Spleen (tissue), 11 donors: ENCODE measurements around the gene RAET1G. TPM values are rescaled to one million over a fixed set of nuclear protein-coding genes. Genes with fewer than 3 reads are reported as not detected.
"Not testable (repeated sequence)": the region's sequence is repeated elsewhere in the genome, so short reads cannot be mapped to it uniquely, and the experiment has no call there.

Source experiments
- DNase-seq: peaks from one replicate; pipeline ENCODE4 v3.0.0-alpha.2; 2020
- H3K27ac ChIP-seq, 8 donors: fragments of 200-600 bp; sonication (generic) in 7 of 8; 1 replicate in 4 of 8; 2 replicates in 4 of 8; pipeline versions ENCODE4 v1.5.0 to v1.8.0; 2016 to 2021; ENCODE audit warnings: inconsistent platforms in 4 of 8, mild to moderate bottlenecking in 4 of 8, moderate library complexity in 1 of 8
- H3K27me3 ChIP-seq, 7 donors: fragments of 200-600 bp; sonication (generic) in 6 of 7; replicated peaks in 1 of 7; 1 replicate in 4 of 7; 2 replicates in 3 of 7; pipeline versions ENCODE4 v1.5.0 to v1.8.0; 2016 to 2021; ENCODE audit warnings: inconsistent platforms in 3 of 7, mild to moderate bottlenecking in 1 of 7
- H3K36me3 ChIP-seq, 6 donors: fragments of 200-600 bp; sonication (generic) in 5 of 6; 1 replicate in 4 of 6; 2 replicates in 2 of 6; pipeline versions ENCODE4 v1.5.0 to v1.8.0; 2016 to 2021; ENCODE audit warnings: inconsistent platforms in 2 of 6
- H3K4me1 ChIP-seq, 6 donors: fragments of 200-600 bp; sonication (generic) in 5 of 6; 1 replicate in 3 of 6; 2 replicates in 3 of 6; pipeline versions ENCODE4 v1.5.0 to v1.8.0; 2016 to 2021; ENCODE audit warnings: inconsistent platforms in 3 of 6
- H3K4me3 ChIP-seq, 8 donors: fragments of 200-600 bp; sonication (generic) in 7 of 8; 1 replicate in 4 of 8; 2 replicates in 4 of 8; pipeline versions ENCODE4 v1.5.0 to v1.8.0; 2016 to 2021; ENCODE audit warnings: inconsistent platforms in 4 of 8, mild to moderate bottlenecking in 4 of 8, moderate library complexity in 2 of 8
- H3K9me3 ChIP-seq, 8 donors: fragments of 200-600 bp; sonication (generic) in 7 of 8; 1 replicate in 4 of 8; 2 replicates in 4 of 8; pipeline versions ENCODE4 v1.5.0 to v1.8.0; 2016 to 2021; ENCODE audit warnings: inconsistent platforms in 4 of 8
- POLR2A ChIP-seq, 3 donors: fragments of 450-650 bp; IDR thresholded peaks; one replicate each; pipeline ENCODE4 v1.5.1; 2017; ENCODE audit warnings: antibody characterized with exemption in 3 of 3, mild to moderate bottlenecking in 1 of 3
- POLR2AphosphoS5 ChIP-seq, 3 donors: sonication (generic); formaldehyde crosslinking; IDR thresholded peaks; one replicate each; pipeline ENCODE4 v1.5.1; 2017; ENCODE audit warnings: antibody characterized with exemption in 3 of 3
- WGBS, 5 donors: extraction: QIAGEN DNeasy Blood & Tissue Kit in 3 of 5; methylation state at CpG; one replicate each; pipeline versions ENCODE4 v1.1.5 to v1.1.7; 2013 to 2018; 5-methylcytosine and 5-hydroxymethylcytosine counted together
- intact Hi-C: fragments of 100-400 bp; cut with DNase I; formaldehyde crosslinking; loops from one replicate; pipeline ENCODE4 v1.15.0; 2023; ENCODE audit warnings: low total_unique reads
- polyA plus RNA-seq, 3 donors: library from polyadenylated mRNA; stranded (reverse); fragments of 200-250 nt; gene quantifications; one replicate each; pipeline ENCODE4 v1.2.1, GENCODE V29; 2013
- total RNA-seq, 7 donors: library from RNA; depleted of rRNA in 3 of 7; stranded (reverse); fragments of >200 nt in 3 of 7; fragmentation: NEBNext Ultra II Directional in 4 of 7; extraction: Animal tissue kit (Norgen Biotek cat#: 25700) in 4 of 7; gene quantifications; one replicate each; pipeline versions ENCODE4 v1.1.0 to v1.2.1, GENCODE V29; 2016 to 2021
- TF ChIP-seq, protein P1 (sequence below), 11 experiments: fragments of 200-600 bp in 7 of 11; fragments of 450-650 bp in 4 of 11; sonication (generic) in 4 of 11; IDR thresholded peaks in 8 of 11; conservative IDR thresholded peaks in 3 of 11; 1 replicate in 7 of 11; 2 replicates in 4 of 11; pipeline versions ENCODE4 v1.4.0 to v1.8.0; 2016 to 2021; ENCODE audit warnings: antibody characterized with exemption in 11 of 11, inconsistent platforms in 4 of 11, mild to moderate bottlenecking in 1 of 11
- donor health status: healthy with polysubstance abuse.
- donor health status: DM: no; HTN: no; CAD: no; lungs with moderate emphysema.
- donor health status: DM: no; HTN: no; CAD: no.
- donor health status: Bipolar disorder and iron deficiency.
- donor health status: healthy.
- donor health status: DM: no; HTN: no; CAD: no.
- donor health status: DM: yes; HTN: yes; CAD: no.

RAET1G gene
- total and polyA plus RNA-seq, 10 donors = 0.09 to 1.2 TPM; not detected in 8

GRCh38 chr6:149929422-149929821, 6.5 kb upstream of the RAET1G start:
- peaks cover 0 to 98% (median 44%) of the 10 kb centered on the region in 7 donors for H3K27me3 ChIP-seq
- no peaks in the 10 kb centered on the region for H3K36me3 ChIP-seq
- H3K4me3 ChIP-seq = no peak overlapping the region
- 4 to 10% (median 7%) methylated on average over 3 of the region's 3 CpGs for WGBS, 5 donors
- no peak for TF ChIP-seq POLR2A (IDR thresholded peaks at IDR 0.05)
- no peak for TF ChIP-seq POLR2AphosphoS5 (IDR thresholded peaks at IDR 0.05)
- TF ChIP-seq, protein P1, sequence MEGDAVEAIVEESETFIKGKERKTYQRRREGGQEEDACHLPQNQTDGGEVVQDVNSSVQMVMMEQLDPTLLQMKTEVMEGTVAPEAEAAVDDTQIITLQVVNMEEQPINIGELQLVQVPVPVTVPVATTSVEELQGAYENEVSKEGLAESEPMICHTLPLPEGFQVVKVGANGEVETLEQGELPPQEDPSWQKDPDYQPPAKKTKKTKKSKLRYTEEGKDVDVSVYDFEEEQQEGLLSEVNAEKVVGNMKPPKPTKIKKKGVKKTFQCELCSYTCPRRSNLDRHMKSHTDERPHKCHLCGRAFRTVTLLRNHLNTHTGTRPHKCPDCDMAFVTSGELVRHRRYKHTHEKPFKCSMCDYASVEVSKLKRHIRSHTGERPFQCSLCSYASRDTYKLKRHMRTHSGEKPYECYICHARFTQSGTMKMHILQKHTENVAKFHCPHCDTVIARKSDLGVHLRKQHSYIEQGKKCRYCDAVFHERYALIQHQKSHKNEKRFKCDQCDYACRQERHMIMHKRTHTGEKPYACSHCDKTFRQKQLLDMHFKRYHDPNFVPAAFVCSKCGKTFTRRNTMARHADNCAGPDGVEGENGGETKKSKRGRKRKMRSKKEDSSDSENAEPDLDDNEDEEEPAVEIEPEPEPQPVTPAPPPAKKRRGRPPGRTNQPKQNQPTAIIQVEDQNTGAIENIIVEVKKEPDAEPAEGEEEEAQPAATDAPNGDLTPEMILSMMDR (IDR thresholded peaks at IDR 0.05 in 8 of 11, conservative IDR thresholded peaks at IDR 0.05 in 3 of 11) = peak in 3 of 11 experiments; percentile 27 to 43 (median 38)
- H3K27ac ChIP-seq = no peak overlapping the region
- no peak for DNase-seq
- H3K9me3 ChIP-seq = no peaks in the 10 kb centered on the region
- intact Hi-C loops = no loop called here
- peaks cover 0 to 20% (median 16%) of the 10 kb centered on the region in 6 donors for H3K4me1 ChIP-seq

DNA sequence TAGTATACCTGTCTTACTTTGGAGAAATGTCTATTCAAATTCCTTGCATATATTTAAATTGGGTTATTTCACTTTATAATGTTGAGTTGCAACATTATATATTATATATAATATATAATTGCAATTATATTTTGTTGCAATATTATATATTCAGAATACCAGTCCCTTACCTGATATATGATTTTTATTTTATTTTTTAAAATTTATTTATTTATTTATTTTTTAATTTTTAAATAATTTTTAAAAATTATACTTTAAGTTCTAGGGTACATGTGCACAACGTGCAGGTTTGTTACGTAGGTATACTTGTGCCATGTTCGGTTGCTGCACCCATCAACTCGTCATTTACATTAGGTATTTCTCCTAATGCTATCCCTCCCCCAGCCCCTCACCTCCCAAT, 4.1 kb upstream of the RAET1G start:
- H3K4me1 ChIP-seq = peaks cover 0 to 35% (median 29%) of the 10 kb centered on the region in 6 donors
- H3K27ac ChIP-seq, H3K36me3 ChIP-seq, H3K4me3 ChIP-seq, DNase-seq, H3K9me3 ChIP-seq: not testable (repeated sequence)
- 79 to 88% (median 88%) methylated on average over 4 of the region's 4 CpGs for WGBS, 5 donors
- intact Hi-C loops = loop anchor here (2.0 kb wide), 1 partner anchor 92 kb away; no protein-coding TSS in a partner anchor
- H3K27me3 ChIP-seq = peaks cover 0 to 98% (median 42%) of the 10 kb centered on the region in 7 donors

GRCh38 chr6:149925974-149926777, 3.3 kb upstream of the RAET1G start:
- H3K4me1 ChIP-seq = peaks cover 0 to 35% (median 29%) of the 10 kb centered on the region in 6 donors
- peak; percentile 90 for DNase-seq
- H3K4me3 ChIP-seq = peak overlapping the region; percentile 17 to 64 (median 34)
- intact Hi-C loops = loop anchor here (2.0 kb wide), 1 partner anchor 91 kb away; no protein-coding TSS in a partner anchor
- H3K27me3 ChIP-seq = peaks cover 0 to 98% (median 39%) of the 10 kb centered on the region in 7 donors
- H3K36me3 ChIP-seq = no peaks in the 10 kb centered on the region
- H3K27ac ChIP-seq = peak overlapping the region in 3 of 8 donors; percentile 4 to 40 (median 15)
- WGBS, 5 donors = 2 to 5% (median 3%) methylated on average over 28 to 31 of the region's 31 CpGs
- H3K9me3 ChIP-seq = no peaks in the 10 kb centered on the region
- TF ChIP-seq POLR2A (IDR thresholded peaks at IDR 0.05) = no peak
- TF ChIP-seq, protein P1 (IDR thresholded peaks at IDR 0.05 in 8 of 11, conservative IDR thresholded peaks at IDR 0.05 in 3 of 11) = peak; percentile 53 to 96 (median 77)

DNA sequence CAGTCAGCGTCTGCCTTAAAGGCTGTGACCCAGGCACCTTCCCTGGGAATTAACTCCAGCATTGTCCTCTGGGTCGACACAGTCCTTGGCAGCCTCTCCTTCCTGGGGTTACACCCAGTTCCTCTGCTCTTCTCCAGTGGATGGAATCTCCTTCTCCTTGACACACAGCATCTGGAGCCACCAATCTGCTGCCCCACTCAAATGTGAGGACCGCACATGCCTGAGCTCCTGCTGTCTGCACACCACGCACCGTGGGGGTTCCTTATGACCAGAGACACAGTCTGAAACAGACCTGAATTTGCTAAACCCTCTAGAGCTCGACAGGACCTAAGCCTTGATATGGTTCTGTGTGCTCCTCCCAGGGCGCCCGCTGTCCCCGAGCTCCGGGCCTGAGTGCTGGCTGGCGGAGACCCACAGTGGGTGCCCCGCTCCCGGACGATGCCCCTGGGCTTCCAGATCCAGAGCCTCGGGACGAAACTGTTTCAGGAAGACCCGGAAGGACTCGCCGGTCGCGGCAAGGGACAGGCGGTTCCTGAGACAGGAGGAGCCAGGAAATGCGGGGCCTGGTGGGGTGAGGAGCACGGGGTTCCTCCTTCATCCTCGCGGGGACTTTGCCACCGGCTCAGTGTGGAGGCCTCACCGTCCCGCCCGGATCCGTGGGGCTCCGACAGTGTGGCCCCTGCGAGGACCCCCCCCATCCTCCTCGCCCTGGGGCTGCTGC, 2.5 kb upstream of the RAET1G start:
- H3K27ac ChIP-seq = peak overlapping the region in 3 of 8 donors; percentile 4 to 40 (median 15)
- peak overlapping the region; percentile 17 to 64 (median 34) for H3K4me3 ChIP-seq
- 11 to 28% (median 13%) methylated on average over 9 to 34 of the region's 34 CpGs for WGBS, 5 donors
- intact Hi-C loops = no loop called here
- TF ChIP-seq POLR2AphosphoS5 (IDR thresholded peaks at IDR 0.05) = peak in 1 of 3 donors; percentile 26
- no peak for TF ChIP-seq POLR2A (IDR thresholded peaks at IDR 0.05)
- TF ChIP-seq, protein P1 (IDR thresholded peaks at IDR 0.05 in 8 of 11, conservative IDR thresholded peaks at IDR 0.05 in 3 of 11) = no peak
- H3K27me3 ChIP-seq = peaks cover 0 to 98% (median 39%) of the 10 kb centered on the region in 7 donors
- H3K36me3 ChIP-seq = no peaks in the 10 kb centered on the region
- DNase-seq = peak; percentile 82
- H3K9me3 ChIP-seq = no peaks in the 10 kb centered on the region
- peaks cover 0 to 35% (median 29%) of the 10 kb centered on the region in 6 donors for H3K4me1 ChIP-seq
